NCI-H524 (cell line): Measurements from ENCODE around the gene ESR2.
"Not testable (repeated sequence)": the region's sequence is repeated elsewhere in the genome, so short reads cannot be mapped to it uniquely, and the experiment has no call there.

Experiments
- DNase-seq, 2 experiments: peaks; one replicate each; lab custom pipeline; 2025; lab: John Stamatoyannopoulos, UW

Gene ESR2

GRCh38 chr14:64040044-64040443, 254.1 kb downstream of the ESR2 start:
- peak in 1 of 2 experiments; percentile 13 for DNase-seq

DNA sequence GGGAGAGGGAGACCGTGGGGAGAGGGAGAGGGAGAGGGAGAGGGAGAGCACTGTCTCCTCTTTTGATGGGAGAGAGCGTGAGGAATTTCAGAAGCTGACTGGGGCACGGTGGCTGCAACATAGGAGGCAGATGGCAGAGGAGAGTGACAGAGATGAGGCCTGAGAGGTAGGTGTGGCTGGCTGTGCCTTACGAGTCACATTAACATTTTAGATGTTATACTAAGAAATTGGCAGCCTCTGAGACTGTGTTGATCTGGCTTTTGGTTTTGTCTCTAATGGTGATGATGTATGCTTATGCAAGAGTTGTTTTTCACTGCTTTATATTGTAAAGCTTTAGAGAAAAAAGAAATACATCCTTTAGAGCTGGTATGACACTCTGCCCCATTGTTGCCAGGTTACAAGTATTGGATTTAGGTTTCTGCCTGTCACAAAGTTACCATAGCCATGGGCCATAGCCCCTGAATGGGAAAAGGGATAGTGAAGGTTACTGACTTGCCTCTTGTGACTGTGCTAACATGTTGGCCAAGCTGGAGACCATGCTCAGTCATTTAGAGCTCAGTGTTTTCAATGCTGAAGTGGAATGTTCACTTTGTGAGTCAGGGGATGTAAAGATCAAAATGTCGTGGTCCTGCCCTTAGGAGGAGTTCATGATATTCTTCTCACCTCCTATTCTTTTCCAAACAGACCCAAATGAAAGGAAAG, 255.2 kb downstream of the ESR2 start:
- peak in 1 of 2 experiments; percentile 42 for DNase-seq

GRCh38 chr14:64037869-64038745, 256.1 kb downstream of the ESR2 start:
- not testable (repeated sequence) for DNase-seq

GRCh38 chr14:64035143-64035542, 259.0 kb downstream of the ESR2 start:
- no peak for DNase-seq
